Gastrocnemius medialis (tissue), 4 donors: ENCODE data around the gene CD46. TPM values are rescaled to one million over a fixed set of nuclear protein-coding genes. Genes with fewer than 3 reads are reported as not detected.

ENCODE experiments used
- ATAC-seq, 2 donors: fragments of 150-250 bp; one replicate each; pipeline ENCODE4 v1.9.1; 2016
- DNase-seq, 2 donors: peaks; one replicate each; pipeline ENCODE4 v3.0.0-alpha.2; 2019
- H3K27ac ChIP-seq, 4 donors: fragments of 200-600 bp; sonication (generic); 1 replicate in 1 of 4; 2 replicates in 3 of 4; pipeline ENCODE4 v1.5.1; 2016 to 2018; ENCODE audit warnings: mild to moderate bottlenecking in 2 of 4, moderate library complexity in 1 of 4
- H3K27me3 ChIP-seq, 3 donors: fragments of 200-600 bp; sonication (generic) in 2 of 3; 1 replicate in 1 of 3; 2 replicates in 2 of 3; pipeline versions ENCODE4 v1.5.1 to v1.6.0; 2016 to 2019; ENCODE audit warnings: mild to moderate bottlenecking in 1 of 3, moderate library complexity in 1 of 3
- H3K36me3 ChIP-seq, 2 donors: fragments of 200-600 bp; sonication (generic) in 1 of 2; one replicate each; pipeline ENCODE4 v1.5.1; 2017 to 2018
- H3K4me1 ChIP-seq, 2 donors: fragments of 200-600 bp; sonication (generic) in 1 of 2; one replicate each; pipeline ENCODE4 v1.5.1; 2016 to 2017; ENCODE audit warnings: mild to moderate bottlenecking in 2 of 2
- H3K4me3 ChIP-seq, 4 donors: fragments of 200-600 bp; sonication (generic) in 3 of 4; 1 replicate in 1 of 4; 2 replicates in 3 of 4; pipeline ENCODE4 v1.5.1; 2016 to 2019; ENCODE audit warnings: mild to moderate bottlenecking in 2 of 4
- H3K9me3 ChIP-seq, 3 donors: fragments of 200-600 bp; sonication (generic) in 2 of 3; 1 replicate in 1 of 3; 2 replicates in 2 of 3; pipeline ENCODE4 v1.5.1; 2016 to 2019
- CTCF ChIP-seq, 5 experiments: fragments of 450-650 bp in 3 of 5; fragments of 200-600 bp in 2 of 5; sonication (generic) in 2 of 5; IDR thresholded peaks in 4 of 5; conservative IDR thresholded peaks in 1 of 5; 1 replicate in 4 of 5; 2 replicates in 1 of 5; pipeline ENCODE4 v1.5.1; 2016 to 2019; ENCODE audit warnings: antibody characterized with exemption in 5 of 5, mild to moderate bottlenecking in 3 of 5, moderate library complexity in 3 of 5
- POLR2A ChIP-seq, 2 donors: fragments of 450-650 bp; IDR thresholded peaks; one replicate each; pipeline ENCODE4 v1.6.1; 2017; ENCODE audit warnings: antibody characterized with exemption in 2 of 2, mild to moderate bottlenecking in 2 of 2, moderate library complexity in 2 of 2
- in situ Hi-C, 4 donors: fragments of 200-750 bp; cut with MboI; loops; one replicate each; pipeline versions ENCODE4 v1.15.0 to v1.8.0; 2017; ENCODE audit warnings: low sequenced_read_pairs in 4 of 4
- intact Hi-C: fragments of 100-400 bp; cut with DNase I; formaldehyde crosslinking; loops from one replicate; pipeline ENCODE4 v1.15.1; 2023; ENCODE audit warnings: low total_unique reads
- total RNA-seq, 4 donors: library from RNA; depleted of rRNA; stranded (reverse); fragments of >200 nt; gene quantifications; one replicate each; pipeline versions ENCODE4 v1.1.0 to v1.2.3, GENCODE V29; 2016

Gene CD46
- total RNA-seq, 4 donors from 2014 or later = 42.1 to 101 (median 80.2) TPM

GRCh38 chr1:207828485-207829158, 76.8 kb downstream of the CD46 start:
- ATAC-seq (peak; percentile 30 to 36), DNase-seq (peak; percentile 78 to 90)
- Histone ChIP-seq H3K4me3 (no peak overlapping the region), H3K27ac (peak overlapping the region; percentile 96 to 100 (median 99)), H3K4me1 (peaks cover 78 to 94% of the 10 kb centered on the region in 2 donors), H3K27me3 (no peaks in the 10 kb centered on the region), H3K36me3 (no peaks in the 10 kb centered on the region), H3K9me3 (no peaks in the 10 kb centered on the region)
- intact Hi-C loops (loop anchor here (1.0 to 5.0 kb wide), 3 partner anchors 41 to 334 kb away; no protein-coding TSS in a partner anchor), in situ Hi-C loops (loop anchor here in 3 of 4 donors (5.0 to 10.0 kb wide), 2 partner anchors 39 to 46 kb away; no protein-coding TSS in a partner anchor)
- TF ChIP-seq CTCF (IDR thresholded peaks at IDR 0.05 in 4 of 5, conservative IDR thresholded peaks at IDR 0.05 in 1 of 5) = peak; percentile 90 to 98 (median 93)
- no peak for TF ChIP-seq POLR2A (IDR thresholded peaks at IDR 0.05)

- intact Hi-C loops = loop anchor here (5.0 kb wide), 1 partner anchor 333 kb away; no protein-coding TSS in a partner anchor
- DNase-seq = no peak
- Histone ChIP-seq H3K27ac (peak overlapping the region; percentile 96 to 100 (median 99)), H3K36me3 (no peaks in the 10 kb centered on the region), H3K27me3 (no peaks in the 10 kb centered on the region), H3K9me3 (no peaks in the 10 kb centered on the region), H3K4me1 (peaks cover 86 to 98% of the 10 kb centered on the region in 2 donors), H3K4me3 (no peak overlapping the region)
- no peak for ATAC-seq
- no peak for TF ChIP-seq POLR2A (IDR thresholded peaks at IDR 0.05)
- TF ChIP-seq CTCF (IDR thresholded peaks at IDR 0.05 in 4 of 5, conservative IDR thresholded peaks at IDR 0.05 in 1 of 5) = no peak
- in situ Hi-C loops = loop anchor here in 3 of 4 donors (5.0 to 10.0 kb wide), 2 partner anchors 38 to 45 kb away; no protein-coding TSS in a partner anchor
Measured at GRCh38 chr1:207829576-207829975, 77.7 kb downstream of the CD46 start.

- peak; percentile 74 to 94 for DNase-seq
- peaks cover 92 to 98% of the 10 kb centered on the region in 2 donors for H3K4me1 ChIP-seq
- peak; percentile 44 to 59 for ATAC-seq
- peak overlapping the region in 2 of 4 donors; percentile 12 to 14 for H3K4me3 ChIP-seq
- peak overlapping the region; percentile 96 to 100 (median 99) for H3K27ac ChIP-seq
- intact Hi-C loops (no loop called here), in situ Hi-C loops (loop anchor here in 1 of 4 donors (5.0 kb wide), 1 partner anchor 37 kb away; no protein-coding TSS in a partner anchor)
- no peaks in the 10 kb centered on the region for H3K27me3 ChIP-seq
- H3K9me3 ChIP-seq = no peaks in the 10 kb centered on the region
- no peak for TF ChIP-seq CTCF (IDR thresholded peaks at IDR 0.05 in 4 of 5, conservative IDR thresholded peaks at IDR 0.05 in 1 of 5)
- TF ChIP-seq POLR2A (IDR thresholded peaks at IDR 0.05) = peak in 1 of 2 donors; percentile 34
- H3K36me3 ChIP-seq = no peaks in the 10 kb centered on the region
Measured at GRCh38 chr1:207830788-207831187, 78.9 kb downstream of the CD46 start.

- intact Hi-C loops = no loop called here
- no peaks in the 10 kb centered on the region for H3K27me3 ChIP-seq
- peaks cover 95 to 98% of the 10 kb centered on the region in 2 donors for H3K4me1 ChIP-seq
- DNase-seq = peak; percentile 79 to 93
- H3K36me3 ChIP-seq = no peaks in the 10 kb centered on the region
- peak overlapping the region; percentile 96 to 100 (median 99) for H3K27ac ChIP-seq
- H3K9me3 ChIP-seq = no peaks in the 10 kb centered on the region
- in situ Hi-C loops = loop anchor here in 1 of 4 donors (5.0 kb wide), 1 partner anchor 36 kb away; no protein-coding TSS in a partner anchor
- TF ChIP-seq POLR2A (IDR thresholded peaks at IDR 0.05) (peak in 1 of 2 donors; percentile 35), CTCF (IDR thresholded peaks at IDR 0.05 in 4 of 5, conservative IDR thresholded peaks at IDR 0.05 in 1 of 5) (no peak)
- ATAC-seq = peak; percentile 77 to 79
- no peak overlapping the region for H3K4me3 ChIP-seq
Measured at GRCh38 chr1:207831517-207832327, 79.9 kb downstream of the CD46 start.
